HCT116 (cell line): Measurements from ENCODE around the gene YIPF2. TPM values are rescaled to one million over a fixed set of nuclear protein-coding genes. Genes with fewer than 3 reads are reported as not detected.

ENCODE experiments used
- ATAC-seq: fragments of 200-7000 bp; cut with Tn5 transposase; 2 replicates; pipeline ENCODE4 v1.9.1; 2020; ENCODE audit warnings: mild to moderate bottlenecking, moderate library complexity
- BruUV-seq: library from RNA; stranded (reverse); fragments of 400-500 nt; replicated peaks from 2 replicates; lab custom pipeline; 2021; lab: Mats Ljungman, UMichigan
- CTCF ChIA-PET: fragments of 300-600 bp; sonication (Branson Sonifier 250); formaldehyde crosslinking; loops from one replicate; lab custom pipeline; 2021; ENCODE audit warnings: antibody characterized with exemption; lab: Charles Lee
- POLR2A ChIA-PET: fragments of 300-600, 350-600 bp; sonication (Branson Sonifier 250); formaldehyde crosslinking; loops from one replicate; lab custom pipeline; 2021; ENCODE audit warnings: antibody characterized with exemption; lab: Charles Lee
- RAD21 ChIA-PET, 2 experiments: fragments of 300-600 bp; sonication (Branson Sonifier 250); formaldehyde crosslinking; loops; one replicate each; lab custom pipeline; 2023; ENCODE audit warnings: low total read pairs in 2 of 2; ENCODE audit not compliant: uncharacterized antibody in 2 of 2, unreplicated experiment in 2 of 2, low non-redundant PET in 1 of 2; lab: Charles Lee
- DNase-seq: peaks from one replicate; pipeline ENCODE4 v3.0.0-alpha.2; 2010; ENCODE audit warnings: low read depth, low spot score
- H2AFZ ChIP-seq: fragments of 200-600 bp; shearing (Covaris generic), sonication (generic); 2 replicates; pipeline ENCODE4 v1.6.1; 2017; ENCODE audit warnings: low read depth, mixed run types, mixed read lengths, antibody characterized with exemption, low read length; ENCODE audit not compliant: poor library complexity, severe bottlenecking
- H3K27ac ChIP-seq: 2 replicates; pipeline ENCODE4 v1.5.1; 2012; ENCODE audit warnings: low read depth, low read length
- H3K27me3 ChIP-seq: fragments of 200-600 bp; sonication (generic); 2 replicates; pipeline ENCODE4 v1.6.1; 2016; ENCODE audit warnings: mixed run types, low read length, mixed read lengths; ENCODE audit not compliant: insufficient read depth
- H3K36me3 ChIP-seq, 2 experiments: fragments of 200-500 bp in 1 of 2; fragments of 200-600 bp in 1 of 2; sonication (Bioruptor generic) in 1 of 2; sonication (generic) in 1 of 2; 2 replicates each; pipeline versions ENCODE4 v1.5.1 to v1.6.1; 2014 to 2016; ENCODE audit warnings: low read length in 2 of 2, inconsistent platforms in 1 of 2, mixed read lengths in 1 of 2, mixed run types in 1 of 2; ENCODE audit not compliant: insufficient read depth in 2 of 2, control insufficient read depth in 1 of 2
- H3K4me1 ChIP-seq, 2 experiments: fragments of 200-600 bp in 1 of 2; sonication (generic) in 1 of 2; 2 replicates each; pipeline versions ENCODE4 v1.5.1 to v1.6.1; 2012 to 2017; ENCODE audit warnings: low read length in 2 of 2, inconsistent platforms in 1 of 2, mild to moderate bottlenecking in 1 of 2, mixed read lengths in 1 of 2, mixed run types in 1 of 2, moderate library complexity in 1 of 2; ENCODE audit not compliant: insufficient read depth in 2 of 2, control insufficient read depth in 1 of 2
- H3K4me2 ChIP-seq: fragments of 200-600 bp; sonication (generic); 2 replicates; pipeline ENCODE4 v1.6.1; 2017; ENCODE audit warnings: mixed run types, low read length, mixed read lengths
- H3K4me3 ChIP-seq, 2 experiments: fragments of 200-600 bp in 1 of 2; sonication (generic) in 1 of 2; replicated peaks in 1 of 2; 2 replicates each; pipeline ENCODE4 v1.5.1; 2011 to 2016; ENCODE audit warnings: low read length in 2 of 2, control low read depth in 1 of 2, low read depth in 1 of 2, mild to moderate bottlenecking in 1 of 2, mixed read lengths in 1 of 2, mixed run types in 1 of 2
- H3K79me2 ChIP-seq: fragments of 200-600 bp; sonication (generic); 2 replicates; pipeline ENCODE4 v1.6.1; 2017; ENCODE audit warnings: mild to moderate bottlenecking, mixed run types, low read length, moderate library complexity, mixed read lengths; ENCODE audit not compliant: insufficient read depth
- H3K9ac ChIP-seq: fragments of 200-600 bp; sonication (generic); 2 replicates; pipeline ENCODE4 v1.6.1; 2016; ENCODE audit warnings: low read length, mixed read lengths
- H3K9me2 ChIP-seq: fragments of 200-600 bp; sonication (generic), shearing (Covaris generic); 2 replicates; pipeline ENCODE4 v1.6.1; 2017; ENCODE audit warnings: mixed run types, mild to moderate bottlenecking, moderate library complexity; ENCODE audit not compliant: insufficient read depth
- H3K9me3 ChIP-seq, 2 experiments: fragments of 200-500 bp in 1 of 2; fragments of 200-600 bp in 1 of 2; sonication (Bioruptor generic) in 1 of 2; sonication (generic) in 1 of 2; 2 replicates each; pipeline ENCODE4 v1.6.1; 2014 to 2017; ENCODE audit warnings: low read length in 2 of 2, mixed read lengths in 2 of 2, inconsistent platforms in 1 of 2, low read depth in 1 of 2, mild to moderate bottlenecking in 1 of 2, mixed run types in 1 of 2, moderate library complexity in 1 of 2; ENCODE audit not compliant: control insufficient read depth in 1 of 2, insufficient read depth in 1 of 2
- H4K20me1 ChIP-seq: fragments of 200-600 bp; sonication (generic), shearing (Covaris generic); 2 replicates; pipeline ENCODE4 v1.6.1; 2017; ENCODE audit warnings: mixed run types, mild to moderate bottlenecking, moderate library complexity; ENCODE audit not compliant: insufficient read depth
- CBX3 ChIP-seq: IDR thresholded peaks from 2 replicates; pipeline ENCODE4 v1.6.1; 2012; ENCODE audit warnings: low read depth
- CEBPB ChIP-seq: IDR thresholded peaks from 2 replicates; pipeline ENCODE4 v1.6.1; 2012; ENCODE audit warnings: low read depth
- ELF1 ChIP-seq: IDR thresholded peaks from 2 replicates; pipeline ENCODE4 v1.6.1; 2012; ENCODE audit warnings: low read depth, borderline replicate concordance
- FOSL1 ChIP-seq: IDR thresholded peaks from 2 replicates; pipeline ENCODE4 v1.6.1; 2012; ENCODE audit warnings: low read depth
- YY1 ChIP-seq: IDR thresholded peaks from 2 replicates; pipeline ENCODE4 v1.6.1; 2011; ENCODE audit warnings: low read length, low read depth, moderate library complexity, mild to moderate bottlenecking; ENCODE audit not compliant: insufficient replicate concordance; ENCODE audit errors: extremely low read depth
- ZNF274 ChIP-seq: fragments of 200-500 bp; sonication (Bioruptor generic); IDR thresholded peaks from 2 replicates; pipeline ENCODE4 v1.6.1; 2014; ENCODE audit warnings: mild to moderate bottlenecking, low read depth, low read length, inconsistent platforms
- intact Hi-C: fragments of 100-400 bp; cut with micrococcal nuclease; formaldehyde crosslinking; loops from 2 replicates; pipeline ENCODE4 v1.10.0; 2022
- total RNA-seq: library from RNA; stranded (reverse); gene quantifications from one replicate; pipeline ENCODE4 v1.2.1, GENCODE V29; 2021; ENCODE audit not compliant: unreplicated experiment
- TF ChIP-seq, protein P1 (sequence below): IDR thresholded peaks from 2 replicates; pipeline ENCODE4 v1.6.1; 2012; ENCODE audit warnings: low read depth

The YIPF2 gene
- total RNA-seq, 1 experiment from 2014 or later: 44.7 TPM

DNA sequence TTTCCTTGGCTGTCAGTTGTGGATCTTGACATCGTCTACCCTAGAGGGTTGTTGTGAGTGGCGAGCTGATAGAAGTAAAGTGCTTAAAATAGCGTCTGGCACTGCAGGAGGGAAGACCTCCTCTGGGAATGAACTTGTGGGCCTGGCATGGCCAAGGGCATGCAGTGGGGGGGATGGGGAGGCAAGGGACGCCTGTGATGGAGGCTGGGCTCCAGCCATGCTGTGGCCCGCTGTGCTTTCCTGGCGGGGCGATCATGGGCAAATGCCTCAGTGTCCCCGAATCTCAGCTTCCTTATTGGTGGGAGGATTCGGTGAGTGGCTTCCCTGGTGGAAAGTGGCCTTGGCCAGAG is 46.4 kb downstream of the YIPF2 start:
- Histone ChIP-seq H3K4me2 (no peak overlapping the region), H4K20me1 (peaks cover 5% of the 10 kb centered on the region; the same call in 1 of the 2 replicates), H3K9ac (no peak overlapping the region)
- POLR2A ChIA-PET: no interaction called here
- TF ChIP-seq CBX3 (no peak), CEBPB (no peak), YY1 (no peak), ELF1 (no peak), FOSL1 (no peak), ZNF274 (no peak)
- TF ChIP-seq, protein P1, sequence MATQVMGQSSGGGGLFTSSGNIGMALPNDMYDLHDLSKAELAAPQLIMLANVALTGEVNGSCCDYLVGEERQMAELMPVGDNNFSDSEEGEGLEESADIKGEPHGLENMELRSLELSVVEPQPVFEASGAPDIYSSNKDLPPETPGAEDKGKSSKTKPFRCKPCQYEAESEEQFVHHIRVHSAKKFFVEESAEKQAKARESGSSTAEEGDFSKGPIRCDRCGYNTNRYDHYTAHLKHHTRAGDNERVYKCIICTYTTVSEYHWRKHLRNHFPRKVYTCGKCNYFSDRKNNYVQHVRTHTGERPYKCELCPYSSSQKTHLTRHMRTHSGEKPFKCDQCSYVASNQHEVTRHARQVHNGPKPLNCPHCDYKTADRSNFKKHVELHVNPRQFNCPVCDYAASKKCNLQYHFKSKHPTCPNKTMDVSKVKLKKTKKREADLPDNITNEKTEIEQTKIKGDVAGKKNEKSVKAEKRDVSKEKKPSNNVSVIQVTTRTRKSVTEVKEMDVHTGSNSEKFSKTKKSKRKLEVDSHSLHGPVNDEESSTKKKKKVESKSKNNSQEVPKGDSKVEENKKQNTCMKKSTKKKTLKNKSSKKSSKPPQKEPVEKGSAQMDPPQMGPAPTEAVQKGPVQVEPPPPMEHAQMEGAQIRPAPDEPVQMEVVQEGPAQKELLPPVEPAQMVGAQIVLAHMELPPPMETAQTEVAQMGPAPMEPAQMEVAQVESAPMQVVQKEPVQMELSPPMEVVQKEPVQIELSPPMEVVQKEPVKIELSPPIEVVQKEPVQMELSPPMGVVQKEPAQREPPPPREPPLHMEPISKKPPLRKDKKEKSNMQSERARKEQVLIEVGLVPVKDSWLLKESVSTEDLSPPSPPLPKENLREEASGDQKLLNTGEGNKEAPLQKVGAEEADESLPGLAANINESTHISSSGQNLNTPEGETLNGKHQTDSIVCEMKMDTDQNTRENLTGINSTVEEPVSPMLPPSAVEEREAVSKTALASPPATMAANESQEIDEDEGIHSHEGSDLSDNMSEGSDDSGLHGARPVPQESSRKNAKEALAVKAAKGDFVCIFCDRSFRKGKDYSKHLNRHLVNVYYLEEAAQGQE: no peak
- TF ChIP-seq, all 23 proteins: peak for 0
- BruUV-seq: no TSS peak
- no peak overlapping the region for H3K4me3 ChIP-seq
- intact Hi-C loops: no loop called here
- H2AFZ ChIP-seq: no peak overlapping the region
- H3K4me1 ChIP-seq: peaks cover 31 to 95% of the 10 kb centered on the region in 2 experiments
- ATAC-seq (no peak), DNase-seq (no peak)
- H3K27me3 ChIP-seq: no peaks in the 10 kb centered on the region
- H3K27ac ChIP-seq: no peak overlapping the region
- RAD21 ChIA-PET: no interaction called here
- no peaks in the 10 kb centered on the region for H3K9me3 ChIP-seq
- H3K79me2 ChIP-seq: peaks cover 97% of the 10 kb centered on the region
- CTCF ChIA-PET: interaction anchor here (3.7 kb wide), 1 partner anchor 18 kb away, joined by 15 read pairs; no protein-coding TSS in a partner anchor
- H3K36me3 ChIP-seq: no peaks in the 10 kb centered on the region
- H3K9me2 ChIP-seq: no peaks in the 10 kb centered on the region
